GM21619 (cell line): ENCODE measurements around the gene EHD3.

Experiments
- ATAC-seq: cut with Tn5 transposase; IDR thresholded peaks from one replicate; pipeline ENCODE4 v1.9.1; 2021; ENCODE audit not compliant: unreplicated experiment

The EHD3 gene

GRCh38 chr2:31233741-31234682 lies at the start of gene EHD3:
Gene EHD3, plus strand, starts transcription at chr2:31234152. Its CDS starts 470 bp downstream, at chr2:31234622.
- ATAC-seq = peak; percentile 93

GRCh38 chr2:31187166-31187565 lies 46.8 kb upstream of the EHD3 start:
- ATAC-seq = no peak

- no peak for ATAC-seq
Measured at GRCh38 chr2:31188131-31188530, 45.8 kb upstream of the EHD3 start.

GRCh38 chr2:31189141-31189540 lies 44.8 kb upstream of the EHD3 start:
- no peak for ATAC-seq

- ATAC-seq = no peak
Measured at GRCh38 chr2:31190188-31190587, 43.8 kb upstream of the EHD3 start.

- ATAC-seq = no peak
Measured at GRCh38 chr2:31191931-31192330, 42.0 kb upstream of the EHD3 start.

- no peak for ATAC-seq
Measured at GRCh38 chr2:31192396-31192795, 41.6 kb upstream of the EHD3 start.

GRCh38 chr2:31192851-31193392 lies 41.0 kb upstream of the EHD3 start:
- ATAC-seq = no peak

- ATAC-seq = no peak
Measured at GRCh38 chr2:31193806-31194205, 40.1 kb upstream of the EHD3 start.

- ATAC-seq = no peak
Measured at GRCh38 chr2:31196622-31197021, 37.3 kb upstream of the EHD3 start.

- ATAC-seq = no peak
Measured at GRCh38 chr2:31197166-31197565, 36.8 kb upstream of the EHD3 start.

- ATAC-seq = no peak
Measured at GRCh38 chr2:31197669-31198068, 36.3 kb upstream of the EHD3 start.

GRCh38 chr2:31199206-31199605 lies 34.7 kb upstream of the EHD3 start:
- no peak for ATAC-seq

- ATAC-seq = no peak
Measured at GRCh38 chr2:31200972-31201371, 33.0 kb upstream of the EHD3 start.

- no peak for ATAC-seq
Measured at GRCh38 chr2:31202041-31202440, 31.9 kb upstream of the EHD3 start.

GRCh38 chr2:31202833-31203232 lies 31.1 kb upstream of the EHD3 start:
- ATAC-seq = no peak

- no peak for ATAC-seq
Measured at GRCh38 chr2:31203916-31204315, 30.0 kb upstream of the EHD3 start.

- ATAC-seq = no peak
Measured at GRCh38 chr2:31204783-31205182, 29.2 kb upstream of the EHD3 start.

GRCh38 chr2:31205186-31205585 lies 28.8 kb upstream of the EHD3 start:
- ATAC-seq = no peak

GRCh38 chr2:31205613-31206012 lies 28.3 kb upstream of the EHD3 start:
- no peak for ATAC-seq

- ATAC-seq = no peak
Measured at GRCh38 chr2:31207790-31208189, 26.2 kb upstream of the EHD3 start.

- no peak for ATAC-seq
Measured at GRCh38 chr2:31208240-31208639, 25.7 kb upstream of the EHD3 start.
